Caco-2 (cell line): Measurements from ENCODE around the gene RMDN3. TPM values are rescaled to one million over a fixed set of nuclear protein-coding genes. Genes with fewer than 3 reads are reported as not detected.

Experiments used
- BruUV-seq: library from RNA; stranded (reverse); fragments of 400-500 nt; replicated peaks from 2 replicates; lab custom pipeline; 2021; lab: Mats Ljungman, UMichigan
- CTCF ChIA-PET: fragments of 300-600 bp; sonication (Branson Sonifier 250); formaldehyde crosslinking; loops from one replicate; lab custom pipeline; 2022; ENCODE audit warnings: antibody characterized with exemption; lab: Charles Lee
- POLR2A ChIA-PET: fragments of 300-600 bp; sonication (Branson Sonifier 250); formaldehyde crosslinking; loops from one replicate; lab custom pipeline; 2022; ENCODE audit warnings: antibody characterized with exemption; lab: Charles Lee
- DNase-seq, 2 experiments: peaks; one replicate each; pipeline versions ENCODE4 v3.0.0 to v3.0.0-alpha.2; 2020 to 2022
- H3K27me3 ChIP-seq: replicated peaks from 2 replicates; pipeline ENCODE4 v1.6.0; 2011; ENCODE audit warnings: low read length; ENCODE audit not compliant: control insufficient read depth, insufficient read depth
- H3K36me3 ChIP-seq: 2 replicates; pipeline ENCODE4 v1.5.1; 2011; ENCODE audit warnings: low read length; ENCODE audit not compliant: control insufficient read depth, insufficient read depth
- H3K4me1 ChIP-seq: fragments of 250-450 bp; sonication (Bioruptor Pico); 2 replicates; pipeline ENCODE4 v1.5.1; 2020; ENCODE audit warnings: mild to moderate bottlenecking
- H3K4me3 ChIP-seq: 2 replicates; pipeline ENCODE4 v1.5.1; 2011; ENCODE audit warnings: low read depth, mild to moderate bottlenecking, control low read depth, low read length
- H3K9me3 ChIP-seq: fragments of 250-450 bp; sonication (Bioruptor Pico); 2 replicates; pipeline ENCODE4 v1.5.1; 2020; ENCODE audit warnings: mild to moderate bottlenecking, moderate library complexity
- H3K27ac Mint-ChIP-seq: one replicate; pipeline ENCODE4 v1.8.0; 2022; ENCODE audit warnings: mixed read lengths; ENCODE audit not compliant: unreplicated experiment
- H3K27me3 Mint-ChIP-seq: one replicate; pipeline ENCODE4 v1.8.0; 2022; ENCODE audit warnings: mixed read lengths; ENCODE audit not compliant: insufficient read depth, unreplicated experiment
- H3K36me3 Mint-ChIP-seq: one replicate; pipeline ENCODE4 v1.8.0; 2022; ENCODE audit warnings: mild to moderate bottlenecking, mixed read lengths; ENCODE audit not compliant: insufficient read depth, unreplicated experiment
- H3K4me1 Mint-ChIP-seq: one replicate; pipeline ENCODE4 v1.8.0; 2022; ENCODE audit warnings: low read depth, mixed read lengths; ENCODE audit not compliant: unreplicated experiment
- H3K4me3 Mint-ChIP-seq: one replicate; pipeline ENCODE4 v1.8.0; 2022; ENCODE audit warnings: mild to moderate bottlenecking, moderate library complexity, mixed read lengths; ENCODE audit not compliant: unreplicated experiment
- H3K9me3 Mint-ChIP-seq: one replicate; pipeline ENCODE4 v1.8.0; 2022; ENCODE audit warnings: mixed read lengths; ENCODE audit not compliant: unreplicated experiment
- CTCF ChIP-seq, 2 experiments: fragments of 200-600 bp in 1 of 2; IDR thresholded peaks; 1 replicate in 1 of 2; 2 replicates in 1 of 2; pipeline versions ENCODE4 v1.5.1 to v1.8.0; 2011 to 2022; ENCODE audit warnings: antibody characterized with exemption in 1 of 2, control low read depth in 1 of 2, inconsistent platforms in 1 of 2, low read depth in 1 of 2, low read length in 1 of 2, mild to moderate bottlenecking in 1 of 2, moderate library complexity in 1 of 2; ENCODE audit not compliant: insufficient read depth in 1 of 2, severe bottlenecking in 1 of 2, unreplicated experiment in 1 of 2
- intact Hi-C: fragments of 100-400 bp; cut with micrococcal nuclease; formaldehyde crosslinking; loops from one replicate; pipeline ENCODE4 v1.10.0; 2022; ENCODE audit not compliant: unreplicated experiment
- total RNA-seq: library from RNA; stranded (reverse); gene quantifications from 2 replicates; pipeline ENCODE4 v1.2.3, GENCODE V29; 2022

RMDN3 gene
- total RNA-seq, 1 experiment from 2014 or later, result 48.0 TPM

GRCh38 chr15:40796041-40796440, 41.0 kb upstream of the RMDN3 start:
- Mint-ChIP-seq H3K9me3 (no peaks in the 10 kb centered on the region), H3K27me3 (no peaks in the 10 kb centered on the region), H3K36me3 (peaks cover 9% of the 10 kb centered on the region), H3K4me3 (no peak overlapping the region), H3K27ac (no peak overlapping the region), H3K4me1 (peaks cover 29% of the 10 kb centered on the region)
- no TSS peak for BruUV-seq
- Histone ChIP-seq H3K4me3 (no peak overlapping the region), H3K4me1 (peaks cover 30% of the 10 kb centered on the region), H3K27me3 (no peaks in the 10 kb centered on the region), H3K36me3 (no peaks in the 10 kb centered on the region; the same call in 1 of the 2 replicates), H3K9me3 (no peaks in the 10 kb centered on the region)
- TF ChIP-seq CTCF (IDR thresholded peaks at IDR 0.05; ENCODE audit: insufficient read depth in 1 of 2, low read depth in 1 of 2, low read length in 1 of 2, severe bottlenecking in 1 of 2, unreplicated experiment in 1 of 2), result no peak
- intact Hi-C loops, result no loop called here
- ChIA-PET CTCF (interaction anchor here (0.5 kb wide), 1 partner anchor 8 kb away, joined by 3 read pairs; no protein-coding TSS in a partner anchor), POLR2A (no interaction called here)
- no peak for DNase-seq

- Mint-ChIP-seq H3K4me3 (no peak overlapping the region), H3K4me1 (peaks cover 34% of the 10 kb centered on the region), H3K27ac (no peak overlapping the region), H3K27me3 (no peaks in the 10 kb centered on the region), H3K36me3 (no peaks in the 10 kb centered on the region), H3K9me3 (no peaks in the 10 kb centered on the region)
- Histone ChIP-seq H3K9me3 (no peaks in the 10 kb centered on the region), H3K27me3 (no peaks in the 10 kb centered on the region), H3K4me3 (no peak overlapping the region), H3K4me1 (peaks cover 25% of the 10 kb centered on the region), H3K36me3 (no peaks in the 10 kb centered on the region; the same call in 1 of the 2 replicates)
- TF ChIP-seq CTCF (IDR thresholded peaks at IDR 0.05; ENCODE audit: insufficient read depth in 1 of 2, low read depth in 1 of 2, low read length in 1 of 2, severe bottlenecking in 1 of 2, unreplicated experiment in 1 of 2), result no peak
- intact Hi-C loops, result loop anchor here (2.0 kb wide), 1 partner anchor 53 kb away; no protein-coding TSS in a partner anchor
- POLR2A ChIA-PET, result no interaction called here
- CTCF ChIA-PET, result interaction anchor here (0.5 to 0.7 kb wide), 2 partner anchors 9 to 99 kb away, joined by 3 read pairs; no protein-coding TSS in a partner anchor
- DNase-seq, result no peak
- no TSS peak for BruUV-seq
These were observed 38.3 kb upstream of the RMDN3 start for GRCh38 chr15:40793216-40793989.

GRCh38 chr15:40792394-40792793, 37.3 kb upstream of the RMDN3 start:
- DNase-seq, result no peak
- intact Hi-C loops, result loop anchor here (2.0 kb wide), 1 partner anchor 54 kb away; no protein-coding TSS in a partner anchor
- Histone ChIP-seq H3K4me1 (peaks cover 28% of the 10 kb centered on the region), H3K27me3 (no peaks in the 10 kb centered on the region), H3K9me3 (no peaks in the 10 kb centered on the region), H3K36me3 (no peaks in the 10 kb centered on the region; the same call in 1 of the 2 replicates), H3K4me3 (no peak overlapping the region)
- no TSS peak for BruUV-seq
- CTCF ChIA-PET, result interaction anchor here (0.6 to 0.7 kb wide), 3 partner anchors 84 to 154 kb away, joined by 3 to 7 read pairs (median 3); no protein-coding TSS in a partner anchor
- POLR2A ChIA-PET, result no interaction called here
- Mint-ChIP-seq H3K27ac (no peak overlapping the region), H3K36me3 (no peaks in the 10 kb centered on the region), H3K4me3 (no peak overlapping the region), H3K4me1 (peaks cover 31% of the 10 kb centered on the region), H3K27me3 (no peaks in the 10 kb centered on the region), H3K9me3 (no peaks in the 10 kb centered on the region)
- TF ChIP-seq CTCF (IDR thresholded peaks at IDR 0.05; ENCODE audit: insufficient read depth in 1 of 2, low read depth in 1 of 2, low read length in 1 of 2, severe bottlenecking in 1 of 2, unreplicated experiment in 1 of 2), result no peak
